Activated naive CD4-positive, alpha-beta T cell (primary cell): ENCODE measurements around the gene ZNF609.

ENCODE experiments used
- DNase-seq, 4 experiments: peaks; one replicate each; lab custom pipeline; 2025; lab: John Stamatoyannopoulos, UW

Gene ZNF609

DNA sequence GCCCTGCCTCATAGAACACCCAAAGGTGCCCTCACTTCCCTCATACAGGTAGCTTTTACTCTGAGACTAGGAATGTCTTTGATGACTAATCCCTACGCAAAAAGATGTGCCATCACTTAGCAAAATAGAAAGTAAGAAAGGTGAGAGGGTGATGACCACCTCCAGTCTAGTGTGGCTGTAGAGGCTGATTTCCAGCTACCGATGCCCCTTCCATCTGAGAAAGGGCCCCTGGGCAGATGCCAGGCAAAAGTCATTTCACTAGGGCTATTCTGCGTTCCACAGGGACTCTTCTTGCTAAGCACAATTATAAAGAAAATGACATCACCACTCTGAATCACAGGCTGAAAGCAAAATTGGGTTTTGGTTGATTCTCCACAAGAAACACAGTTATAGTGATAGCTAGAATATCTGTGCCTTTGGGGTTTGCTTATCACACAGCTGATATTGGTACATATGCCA, 237.6 kb downstream of the ZNF609 start:
- no peak for DNase-seq

DNA sequence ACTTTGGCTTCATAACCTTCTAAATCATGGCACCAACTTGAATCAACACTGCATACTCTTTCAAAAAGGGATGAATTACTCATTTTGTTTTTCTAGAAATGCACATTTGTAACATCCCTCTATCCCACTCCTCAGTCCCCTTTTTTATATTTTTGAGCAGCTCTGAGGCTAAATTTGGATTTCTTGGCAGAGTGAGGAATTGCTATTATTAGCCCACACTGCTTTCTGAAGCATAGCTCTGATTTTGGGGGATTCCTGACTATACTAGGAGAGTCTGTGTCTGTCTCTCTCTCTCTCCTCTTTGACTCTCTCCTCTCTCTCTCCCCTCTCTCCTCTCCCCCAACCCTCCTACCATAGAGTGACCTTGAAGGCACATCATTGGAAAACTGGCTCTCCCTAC, 238.4 kb downstream of the ZNF609 start:
- DNase-seq, result no peak

DNA sequence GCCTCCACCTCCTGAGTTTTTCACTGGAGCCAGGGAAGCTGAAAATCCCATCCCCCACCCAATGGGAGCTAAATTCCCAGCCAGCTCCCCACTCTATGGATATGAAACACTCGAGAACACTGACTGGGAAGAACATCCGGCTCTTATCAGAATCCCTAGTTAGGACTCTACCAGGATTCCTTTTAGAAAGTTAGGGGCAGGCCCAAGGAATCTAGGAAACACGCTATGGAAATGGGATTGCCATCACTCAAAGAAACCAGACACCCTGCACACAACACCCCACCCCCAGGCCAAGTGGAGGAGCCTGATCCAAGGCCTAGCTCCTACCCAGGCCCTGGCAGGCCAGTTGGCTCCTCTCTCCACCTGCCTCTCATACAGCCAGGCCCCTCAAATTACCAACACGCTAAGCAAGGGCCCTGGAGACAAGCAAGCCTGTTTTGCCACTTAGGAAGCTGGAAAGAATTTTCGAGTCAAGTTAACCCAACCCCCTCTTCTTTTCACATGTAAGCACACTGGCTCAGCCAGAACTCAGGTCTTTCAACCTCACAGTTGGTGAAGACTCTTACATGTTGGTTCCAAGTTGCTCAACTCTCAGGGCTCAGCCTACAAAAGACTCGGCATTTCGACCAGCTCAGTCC, 239.5 kb downstream of the ZNF609 start:
- DNase-seq, result no peak

DNA sequence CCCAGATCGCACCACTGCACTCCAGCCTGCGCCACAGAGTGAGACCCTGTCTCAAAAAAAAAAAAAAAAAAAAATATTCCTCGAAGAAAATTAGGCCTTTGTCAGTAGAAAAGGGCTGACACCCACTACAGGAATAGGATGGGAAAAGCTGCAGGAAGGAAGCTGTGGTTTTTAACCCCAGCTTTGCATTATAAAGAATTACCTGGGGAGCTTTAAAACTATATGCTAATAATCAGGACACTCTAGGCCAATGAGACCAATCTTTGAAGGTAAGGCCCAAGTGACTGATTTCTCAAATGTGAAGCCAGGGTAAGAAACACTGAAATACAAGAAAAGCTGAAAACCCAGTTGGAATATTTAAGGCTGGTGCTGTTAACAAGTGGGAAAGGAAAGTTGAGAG, 240.7 kb downstream of the ZNF609 start:
- DNase-seq, result no peak

DNA sequence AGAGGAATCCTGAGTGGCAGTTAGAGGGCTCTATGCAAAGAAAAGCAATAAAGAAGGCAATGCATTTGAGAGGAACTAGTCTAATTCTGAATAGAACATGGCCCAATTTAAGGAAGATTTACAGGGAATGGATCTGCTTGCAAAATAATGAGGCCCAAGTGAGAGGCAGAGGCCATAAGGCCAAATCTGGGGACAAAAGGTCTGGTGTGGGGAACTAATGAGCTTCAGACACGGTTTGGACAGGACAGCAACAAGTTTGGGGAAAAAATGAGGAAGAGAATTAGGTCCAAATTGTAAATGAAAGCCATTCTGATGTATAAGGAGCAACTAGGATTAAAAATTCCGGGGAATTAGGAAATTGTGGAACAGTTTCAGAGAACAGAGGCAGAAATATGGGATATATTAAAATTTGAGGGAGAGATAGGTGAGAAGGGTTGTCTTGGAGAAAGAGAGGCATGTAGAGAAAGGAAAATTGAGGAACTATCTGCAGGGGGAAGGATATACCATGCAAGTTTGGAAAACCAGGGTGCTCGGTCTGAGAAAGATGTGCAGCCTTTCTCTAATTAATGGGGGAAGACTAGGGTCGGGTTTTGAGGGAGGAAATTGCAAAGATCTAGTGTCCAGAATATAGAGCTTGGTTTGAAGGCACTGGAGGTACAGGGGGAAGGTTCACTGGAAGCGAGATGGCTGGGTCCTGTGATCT, 241.3 kb downstream of the ZNF609 start:
- DNase-seq, result no peak

DNA sequence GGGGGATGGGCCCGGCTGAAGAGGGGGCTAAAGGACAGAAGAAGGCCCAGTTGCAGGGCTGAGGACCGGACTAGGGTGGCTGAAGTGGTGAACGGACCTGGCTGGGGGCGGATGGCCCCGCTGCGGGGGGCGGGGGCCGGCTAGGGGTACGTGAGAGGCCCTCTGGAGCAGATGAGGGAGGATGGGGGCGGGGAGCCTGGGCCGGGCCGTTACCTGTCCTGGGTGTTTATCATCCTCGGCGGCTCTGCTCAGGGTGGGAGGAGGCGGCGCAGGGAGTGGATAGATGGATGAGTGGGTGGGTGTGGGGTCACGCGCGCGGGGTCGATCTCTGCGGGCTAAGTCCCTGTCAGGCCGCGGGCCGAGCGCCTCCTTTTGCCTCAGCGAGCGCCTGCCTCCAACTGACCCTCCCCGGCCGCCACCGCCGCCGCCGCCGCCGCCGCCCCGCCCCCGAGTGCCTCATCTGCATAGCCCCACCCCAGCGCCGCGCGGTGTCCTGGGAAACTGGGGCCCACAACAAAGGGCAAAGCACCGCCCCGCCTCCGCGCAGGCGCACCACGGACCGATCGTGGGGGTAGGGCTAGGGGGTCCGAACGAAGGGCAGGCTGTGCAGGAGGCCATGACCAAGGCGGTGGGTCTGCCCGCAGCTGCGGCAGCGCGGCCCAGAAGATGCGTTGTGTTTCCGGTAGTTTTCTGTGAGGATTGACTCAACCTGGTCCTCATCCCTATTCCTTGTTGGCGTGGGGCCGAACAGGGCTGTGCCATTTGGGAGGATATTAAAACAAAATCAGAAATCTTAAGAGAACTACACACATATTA, 242.6 kb downstream of the ZNF609 start:
- DNase-seq, result peak; percentile 90 to 95 (median 92)

DNA sequence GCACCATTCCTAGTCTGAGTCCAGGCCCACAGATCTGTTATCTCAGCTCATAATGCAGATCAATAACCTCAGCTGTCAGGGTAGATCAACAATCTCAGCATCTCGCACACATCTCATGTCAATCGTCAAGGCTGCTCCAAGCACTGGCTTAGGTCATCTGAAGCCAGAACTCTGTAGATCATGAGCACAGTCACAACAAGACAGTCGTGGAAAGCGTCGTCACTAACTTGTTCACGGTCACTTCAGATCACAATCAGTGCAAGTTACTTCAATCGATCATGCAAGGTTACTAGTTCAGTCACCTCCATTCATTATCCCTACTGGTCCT, 243.2 kb downstream of the ZNF609 start:
- DNase-seq, result no peak

DNA sequence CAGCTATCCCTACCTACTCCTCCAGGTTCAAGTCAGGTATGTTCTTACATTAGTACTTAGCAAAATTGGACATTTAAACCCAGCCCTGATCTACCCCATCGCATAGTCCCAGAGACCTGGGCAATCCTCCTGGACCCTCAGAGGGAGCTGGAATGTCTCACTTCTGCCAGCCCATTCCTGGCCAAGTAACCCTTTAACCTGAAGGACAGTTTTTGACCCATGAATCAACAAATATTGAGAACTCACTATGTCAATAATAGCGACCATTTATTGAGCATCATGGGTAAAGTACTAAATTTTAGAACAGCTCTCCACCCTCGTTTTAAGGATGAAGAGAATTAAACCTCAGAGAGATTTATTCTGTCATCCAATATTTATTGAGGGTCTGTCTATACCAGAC, 244.6 kb downstream of the ZNF609 start:
- no peak for DNase-seq

DNA sequence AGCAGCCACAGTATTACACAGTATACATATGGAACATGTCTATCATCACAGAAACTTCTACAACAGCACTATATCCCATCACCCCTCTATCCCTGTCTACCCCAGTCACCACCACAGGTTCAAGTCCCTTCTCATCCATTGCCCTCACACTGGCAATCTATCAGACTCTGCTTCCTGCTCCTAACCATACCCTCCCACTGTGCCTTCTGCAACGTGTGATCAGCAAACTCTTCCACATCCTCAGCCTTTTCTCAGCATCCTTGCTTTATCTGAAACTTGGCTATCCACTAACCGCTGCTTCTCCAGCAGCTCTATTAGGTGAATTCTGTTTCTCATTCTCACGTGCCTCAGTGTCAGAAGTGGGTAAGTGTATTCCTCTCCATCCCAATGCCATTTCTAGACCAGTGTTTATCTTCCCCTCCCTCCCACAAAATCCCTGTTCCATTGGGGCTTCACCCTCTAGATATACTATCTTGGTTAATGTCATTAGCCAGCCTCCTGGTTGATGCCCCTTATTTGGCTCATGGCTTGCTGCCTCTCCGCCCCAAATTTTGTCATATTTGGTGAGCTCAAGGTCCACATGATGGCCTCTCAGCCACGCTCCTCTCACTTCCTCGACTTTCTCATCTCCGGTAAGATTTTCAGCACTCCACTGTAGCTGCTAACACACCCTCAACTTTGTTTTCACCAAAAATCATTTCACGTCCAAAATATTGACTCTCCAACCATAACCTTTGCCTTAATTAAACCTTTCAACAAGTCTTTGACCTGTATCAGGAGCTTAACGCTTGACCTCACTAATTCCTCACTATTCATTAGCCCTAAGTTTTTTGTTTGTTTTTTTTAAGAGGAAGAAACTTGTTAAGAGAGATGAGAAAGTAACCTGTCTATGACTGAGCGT, 245.9 kb downstream of the ZNF609 start:
- no peak for DNase-seq

DNA sequence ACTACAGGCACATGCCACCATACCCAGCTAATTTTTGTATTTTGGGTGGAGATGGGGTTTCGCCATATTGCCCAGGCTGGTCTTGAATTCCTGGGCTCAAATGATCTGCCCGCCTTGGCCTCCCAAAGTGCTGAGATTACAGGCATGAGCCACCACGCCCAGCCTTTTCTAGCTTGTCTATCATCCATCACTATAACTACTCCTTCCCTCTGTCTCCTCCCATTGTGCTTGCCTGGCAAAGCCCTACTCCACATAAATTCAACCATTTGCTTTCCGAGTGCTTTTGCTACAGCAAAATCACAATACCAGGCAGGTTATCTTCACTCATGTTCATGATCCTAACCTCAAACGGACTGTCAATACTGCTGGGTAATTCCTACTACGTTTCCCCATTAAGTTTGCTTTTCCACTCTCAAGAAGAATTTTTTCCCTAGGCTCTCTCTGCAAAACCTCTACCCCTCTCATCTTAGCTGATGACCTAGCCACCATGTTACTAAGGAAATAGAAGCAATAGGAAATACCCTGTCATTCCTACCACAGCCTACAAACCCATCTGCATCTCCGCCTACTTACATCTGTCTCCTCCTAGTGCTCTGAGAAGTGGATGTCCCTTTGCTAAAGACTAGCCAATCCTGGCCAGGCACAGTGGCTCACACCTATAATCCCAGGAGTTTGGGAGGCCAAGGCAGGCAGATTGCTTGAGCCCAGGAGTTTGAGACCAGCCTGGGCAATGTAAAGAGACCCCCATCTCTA, 250.5 kb downstream of the ZNF609 start:
- DNase-seq, result no peak

DNA sequence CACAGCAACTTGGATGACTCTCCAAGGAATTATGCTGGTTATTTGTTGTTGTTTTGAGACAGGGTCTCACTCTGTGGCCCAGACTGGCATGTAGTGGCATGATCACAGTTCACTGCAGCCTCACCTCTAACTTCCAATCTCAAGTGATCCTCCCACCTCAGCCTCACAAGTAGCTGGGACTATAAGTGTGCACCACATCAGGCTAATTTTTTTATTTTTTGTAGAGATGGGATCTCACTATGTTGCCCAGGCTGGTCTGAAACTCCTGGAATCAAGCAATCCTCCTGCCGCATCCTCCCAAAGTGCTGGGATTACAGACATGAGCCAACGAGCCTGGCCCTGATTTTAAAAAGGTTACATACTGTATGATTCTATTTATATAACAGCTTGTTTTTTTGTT, 252.0 kb downstream of the ZNF609 start:
- no peak for DNase-seq

DNA sequence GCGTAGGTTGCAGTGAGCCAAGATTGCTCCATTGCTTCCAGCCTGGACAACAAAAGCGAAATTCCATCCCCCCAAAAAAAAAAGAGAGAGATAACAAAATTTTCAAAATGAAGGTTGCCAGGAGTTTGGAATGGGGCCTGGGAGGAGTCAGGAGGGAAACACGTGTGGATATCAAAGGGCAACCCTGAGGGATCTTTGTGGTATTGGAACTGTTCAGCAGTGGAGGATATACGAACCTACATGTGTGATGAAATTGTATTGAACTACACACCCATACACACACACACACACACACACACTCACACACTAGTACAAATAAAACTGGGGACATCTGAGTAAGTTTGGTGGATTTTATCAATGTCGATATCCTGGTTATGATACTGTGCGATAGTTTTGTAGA, 253.2 kb downstream of the ZNF609 start:
- DNase-seq, result no peak

DNA sequence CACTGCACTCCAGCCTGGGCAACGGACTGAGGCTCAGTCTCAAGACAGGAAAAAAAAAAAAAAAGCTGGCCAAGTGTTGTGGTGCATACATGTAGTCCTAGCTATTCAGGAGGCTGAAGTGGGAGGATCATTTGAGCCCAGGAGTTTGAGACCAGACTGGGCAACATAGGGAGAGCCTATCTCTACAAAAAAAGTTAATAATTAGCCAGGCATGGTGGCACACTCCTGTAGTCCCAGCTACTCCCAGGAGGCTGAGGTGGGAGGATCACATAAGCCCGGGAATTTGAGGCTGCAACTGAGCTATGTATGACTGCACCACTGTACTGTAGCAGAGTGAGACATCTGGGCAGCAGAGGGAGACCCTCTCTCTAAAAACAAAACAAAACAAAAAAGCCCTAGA, 256.1 kb downstream of the ZNF609 start:
- DNase-seq, result no peak

DNA sequence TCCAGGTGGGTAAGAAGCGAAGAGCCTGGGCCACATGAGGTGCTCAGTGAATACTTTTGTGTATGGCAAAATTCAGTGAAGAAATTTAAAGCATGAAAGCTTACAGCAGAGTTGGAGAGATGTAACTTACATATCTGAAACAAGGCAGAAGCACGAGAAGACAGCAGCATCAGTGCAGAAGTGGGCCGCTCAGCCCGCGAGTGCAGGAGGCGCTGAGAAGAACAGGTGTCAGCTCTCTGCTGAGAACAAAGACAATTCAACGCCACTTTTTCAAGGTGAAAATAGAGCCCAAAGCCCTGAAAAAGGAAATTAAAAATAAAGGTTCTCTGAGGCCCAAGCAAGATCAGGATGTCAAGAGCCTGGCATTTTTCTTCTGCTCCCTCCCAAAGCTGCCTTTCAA, 256.8 kb downstream of the ZNF609 start:
- DNase-seq, result no peak

DNA sequence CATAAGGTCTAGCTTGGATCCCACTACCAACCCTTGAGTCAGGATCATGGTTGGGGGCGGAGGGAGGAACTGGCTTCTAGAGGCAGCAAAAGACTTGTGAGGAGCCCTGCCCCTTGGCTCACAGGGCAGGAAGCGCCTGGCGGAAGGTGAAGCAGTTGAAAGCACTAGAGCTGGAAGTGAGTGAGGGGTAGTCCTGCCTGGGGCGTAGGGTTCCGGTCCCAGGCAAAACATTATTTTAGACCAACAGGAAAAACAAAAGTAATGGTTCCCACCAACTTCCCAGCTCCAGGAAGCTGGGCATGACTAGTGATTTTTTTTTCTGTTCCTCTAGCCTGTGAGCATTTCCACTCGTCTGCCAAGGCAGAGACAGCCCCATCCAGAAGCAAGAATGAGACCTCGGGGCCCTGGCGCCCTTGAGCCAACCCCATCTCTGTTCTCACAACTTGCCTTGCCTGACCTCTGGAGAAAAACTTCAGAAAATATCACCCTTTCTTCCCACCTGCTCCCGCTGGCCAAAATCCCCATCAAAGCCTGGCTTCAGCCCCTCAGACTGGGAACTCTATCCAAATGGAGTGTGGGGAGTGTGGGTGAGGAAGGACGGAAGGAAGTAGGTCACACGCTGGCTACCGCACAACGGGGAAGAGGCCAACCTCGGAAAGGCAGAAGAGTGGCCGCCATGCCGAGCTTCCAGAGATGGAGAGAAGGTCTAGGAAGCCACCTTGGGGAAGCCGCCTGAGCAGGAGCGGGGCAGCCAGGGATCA, 257.5 kb downstream of the ZNF609 start:
- peak in 1 of 4 experiments; percentile 30 for DNase-seq

DNA sequence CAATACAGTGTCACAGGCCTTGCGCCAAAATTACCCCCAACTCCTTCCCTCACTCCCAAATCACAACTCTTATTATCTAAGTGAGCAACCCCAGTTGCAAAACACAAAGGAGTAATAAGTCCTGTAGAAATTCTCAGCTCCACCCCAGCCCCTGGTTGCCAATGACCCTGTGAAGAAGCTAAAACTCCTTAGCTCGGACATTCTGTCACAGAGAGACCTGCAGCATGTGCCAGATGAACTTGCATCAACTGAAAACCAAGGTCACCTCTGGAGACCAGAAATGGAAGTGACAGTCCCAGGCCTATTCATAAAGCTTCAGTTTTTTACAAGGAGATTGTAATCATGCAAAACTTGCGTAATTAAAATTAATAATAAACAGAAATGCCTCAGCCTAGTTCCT, 259.8 kb downstream of the ZNF609 start:
- no peak for DNase-seq

DNA sequence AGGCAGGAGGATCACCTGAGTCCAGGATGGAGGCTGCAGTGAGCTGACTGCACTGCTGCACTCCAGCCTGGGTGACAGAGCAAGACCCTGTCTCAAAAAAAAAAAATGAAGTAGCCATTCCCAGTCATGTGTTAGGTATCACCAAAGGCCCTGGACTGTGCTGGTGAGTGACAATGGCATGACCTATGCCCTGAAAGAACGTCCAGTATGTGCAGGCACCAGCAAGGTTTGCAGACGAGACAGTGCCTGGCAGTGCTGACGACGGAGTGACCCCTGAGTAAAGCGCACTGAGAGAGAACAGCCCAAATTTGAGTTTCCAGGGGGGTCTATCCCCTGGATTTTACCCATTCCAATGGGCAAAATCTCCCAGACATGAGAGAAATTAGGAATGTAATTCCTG, 269.8 kb downstream of the ZNF609 start:
- no peak for DNase-seq

DNA sequence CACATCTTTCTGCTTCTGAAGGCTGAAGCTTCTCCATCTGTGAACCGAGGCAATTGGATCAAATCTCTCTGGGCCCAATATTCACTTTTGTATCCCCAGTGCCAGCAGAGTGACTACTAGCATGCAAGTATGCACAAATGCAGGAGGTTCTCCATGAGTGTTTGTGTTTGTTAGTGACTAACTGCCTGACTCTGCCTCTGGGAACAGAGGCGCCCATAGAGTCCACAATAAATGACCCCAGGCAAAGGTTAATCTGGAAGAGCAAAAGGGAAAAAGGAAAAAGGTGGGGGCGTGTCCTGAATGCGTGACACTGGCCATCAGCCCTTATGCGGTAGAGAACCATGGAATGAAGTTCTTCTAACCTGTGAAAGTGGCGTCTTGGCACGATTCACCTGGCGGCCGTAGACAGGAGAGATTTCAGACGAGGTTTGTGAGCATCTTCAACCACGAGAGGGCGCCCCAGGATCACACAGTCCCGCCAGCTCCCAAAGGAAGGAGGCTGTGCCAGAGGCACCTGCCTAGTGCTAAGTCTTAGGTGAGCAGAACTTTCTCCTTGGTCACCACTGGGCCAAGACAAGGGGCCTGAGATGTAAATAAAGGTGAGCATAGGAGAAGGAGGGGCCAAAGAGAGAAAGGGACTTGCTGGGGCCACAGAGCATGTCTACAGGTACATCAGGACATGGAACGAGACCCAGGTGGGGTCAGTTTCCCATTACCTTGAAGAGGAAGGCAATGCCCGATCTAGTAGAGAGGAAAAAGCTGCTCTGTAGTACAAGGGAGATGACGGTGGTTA, 270.8 kb downstream of the ZNF609 start:
- peak; percentile 71 to 84 (median 79) for DNase-seq

DNA sequence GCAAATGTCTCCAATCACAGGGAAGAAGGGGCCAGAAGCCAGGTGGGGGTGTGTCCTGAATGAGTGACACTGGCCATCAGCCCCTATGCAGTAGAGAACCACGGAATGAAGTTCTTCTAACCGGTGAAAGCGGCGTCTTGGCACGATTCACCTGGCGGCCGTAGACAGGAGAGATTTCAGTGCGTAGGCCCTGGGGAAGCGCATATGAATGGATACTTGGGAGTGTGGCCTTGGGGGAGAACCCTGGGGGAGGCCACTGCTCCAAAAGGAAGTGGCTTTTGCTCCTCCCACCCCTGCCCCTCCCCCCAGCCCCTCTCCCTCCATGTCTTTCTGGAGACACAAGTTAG, 271.4 kb downstream of the ZNF609 start:
- DNase-seq, result no peak
